ENCODE measurements around the gene EPG5. TPM values are rescaled to one million over a fixed set of nuclear protein-coding genes. Genes with fewer than 3 reads are reported as not detected.

Gene EPG5
- total and polyA plus RNA-seq, 9 of the 15 experiments (the other 6 are each of a cell fraction or from before 2014, with no cell fraction given) = 1.3 to 10.7 (median 5.2) TPM

DNA sequence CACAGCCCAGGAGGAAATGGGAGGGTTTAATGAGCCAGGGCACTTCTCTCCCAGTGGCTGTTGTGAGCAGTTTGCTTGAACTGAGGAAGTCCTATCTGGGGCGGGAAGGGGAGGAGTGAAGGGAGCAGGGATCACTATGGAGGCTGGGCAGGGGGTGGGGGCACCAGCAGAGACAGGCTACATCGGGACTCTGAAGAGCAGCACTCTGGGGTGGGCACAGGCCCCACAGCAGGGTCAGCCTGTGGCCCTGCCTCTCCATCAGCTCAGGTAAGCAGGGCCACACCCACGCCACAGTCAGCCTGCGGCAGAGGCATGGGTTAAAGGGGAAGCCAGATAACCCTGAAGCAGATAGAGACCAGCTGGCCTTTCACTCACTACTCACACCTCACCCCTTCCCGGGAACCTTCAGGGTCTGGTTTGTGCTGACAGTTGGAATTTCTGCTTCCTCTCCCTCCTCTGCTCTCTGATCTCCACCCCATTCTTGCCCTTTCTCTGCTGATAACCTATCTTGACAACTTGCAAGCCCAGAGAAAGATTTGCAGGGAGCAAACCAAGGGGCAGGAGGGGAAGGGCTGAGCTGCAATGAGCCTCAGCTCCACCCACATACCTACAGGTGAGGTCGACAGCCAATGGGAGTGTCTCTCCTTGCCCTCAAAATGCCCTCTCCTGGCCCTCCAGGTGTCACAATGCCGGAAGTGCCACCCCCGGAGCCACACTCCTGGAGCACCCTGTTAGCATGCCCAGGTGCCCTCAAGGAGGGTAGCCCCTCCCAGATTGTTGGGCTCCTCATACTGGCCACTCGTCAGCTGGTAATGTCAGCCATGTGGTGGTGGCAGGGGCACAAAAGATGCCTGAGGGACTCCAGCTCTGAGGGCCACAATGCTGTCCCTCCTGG lies 138.0 kb downstream of the EPG5 start (continued):
- TF ChIP-seq ARID1B (IDR thresholded peaks at IDR 0.05) (peak; percentile 19; the same call in 1 of the 2 replicates), KLF6 (CRISPR knock-in tag; IDR thresholded peaks at IDR 0.05; ENCODE audit: borderline replicate concordance) (no peak), ZNF511 (CRISPR knock-in tag; IDR thresholded peaks at IDR 0.05) (no peak), ESRRA (IDR thresholded peaks at IDR 0.05; ENCODE audit: borderline replicate concordance, low read depth) (no peak), ZNF311 (CRISPR knock-in tag; IDR thresholded peaks at IDR 0.05) (no peak), ZNF77 (CRISPR knock-in tag; IDR thresholded peaks at IDR 0.05) (no peak), TAF7 (tag; IDR thresholded peaks at IDR 0.05) (no peak), GABPB1 (CRISPR knock-in tag; IDR thresholded peaks at IDR 0.05) (no peak), SMARCB1 (IDR thresholded peaks at IDR 0.05; ENCODE audit: insufficient read length, low read depth) (no peak), ZNF449 (CRISPR knock-in tag; IDR thresholded peaks at IDR 0.05) (no peak), HNRNPK (IDR thresholded peaks at IDR 0.05; ENCODE audit: low read depth, low read length, poor library complexity, severe bottlenecking) (no peak), ASH1L (IDR thresholded peaks at IDR 0.05; ENCODE audit: borderline replicate concordance, low read depth, partially characterized antibody) (no peak), TRIM28 (IDR thresholded peaks at IDR 0.05) (no peak), ZNF3 (CRISPR knock-in tag; IDR thresholded peaks at IDR 0.05) (no peak), MCM7 (IDR thresholded peaks at IDR 0.05) (no peak), NCOA4 (IDR thresholded peaks at IDR 0.05; ENCODE audit: partially characterized antibody) (no peak), FOXM1 (IDR thresholded peaks at IDR 0.05; ENCODE audit: low read depth) (no peak), FOXM1 (CRISPR knock-in tag; IDR thresholded peaks at IDR 0.05; ENCODE audit: low read depth) (no peak), ZNF507 (tag; conservative IDR thresholded peaks at IDR 0.05) (no peak), ZNF280A (IDR thresholded peaks at IDR 0.05; ENCODE audit: low read depth, partially characterized antibody) (no peak), HMBOX1 (IDR thresholded peaks at IDR 0.05) (peak; percentile 30; the same call in 1 of the 2 replicates), TFE3 (CRISPR knock-in tag; IDR thresholded peaks at IDR 0.05) (no peak), FOXK2 (conservative IDR thresholded peaks at IDR 0.05 in 1 of 2, IDR thresholded peaks at IDR 0.05 in 1 of 2; ENCODE audit: low read depth in 2 of 2) (no peak)
